Adipose tissue (tissue), 3 donors: ENCODE data around the gene CCDC34. TPM values are rescaled to one million over a fixed set of nuclear protein-coding genes. Genes with fewer than 3 reads are reported as not detected.
"Not testable (repeated sequence)": the region's sequence is repeated elsewhere in the genome, so short reads cannot be mapped to it uniquely, and the experiment has no call there.

Experiments used
- H3K27ac ChIP-seq: one replicate; pipeline ENCODE4 v1.5.1; 2013; ENCODE audit warnings: low read depth, low read length
- WGBS, 3 donors: extraction: QIAGEN DNeasy Blood & Tissue Kit; methylation state at CpG; one replicate each; pipeline ENCODE4 v1.1.7; 2013; 5-methylcytosine and 5-hydroxymethylcytosine counted together
- polyA plus RNA-seq, 3 donors: library from polyadenylated mRNA; stranded (reverse); fragments of 200-250 nt; gene quantifications; one replicate each; pipeline ENCODE4 v1.2.3, GENCODE V29; 2013
- donor health status: healthy with polysubstance abuse.
- donor health status: Bipolar disorder and iron deficiency.
- donor health status: healthy.

The CCDC34 gene
- polyA plus RNA-seq, 3 donors = 2.8 to 5.8 (median 3.6) TPM

DNA sequence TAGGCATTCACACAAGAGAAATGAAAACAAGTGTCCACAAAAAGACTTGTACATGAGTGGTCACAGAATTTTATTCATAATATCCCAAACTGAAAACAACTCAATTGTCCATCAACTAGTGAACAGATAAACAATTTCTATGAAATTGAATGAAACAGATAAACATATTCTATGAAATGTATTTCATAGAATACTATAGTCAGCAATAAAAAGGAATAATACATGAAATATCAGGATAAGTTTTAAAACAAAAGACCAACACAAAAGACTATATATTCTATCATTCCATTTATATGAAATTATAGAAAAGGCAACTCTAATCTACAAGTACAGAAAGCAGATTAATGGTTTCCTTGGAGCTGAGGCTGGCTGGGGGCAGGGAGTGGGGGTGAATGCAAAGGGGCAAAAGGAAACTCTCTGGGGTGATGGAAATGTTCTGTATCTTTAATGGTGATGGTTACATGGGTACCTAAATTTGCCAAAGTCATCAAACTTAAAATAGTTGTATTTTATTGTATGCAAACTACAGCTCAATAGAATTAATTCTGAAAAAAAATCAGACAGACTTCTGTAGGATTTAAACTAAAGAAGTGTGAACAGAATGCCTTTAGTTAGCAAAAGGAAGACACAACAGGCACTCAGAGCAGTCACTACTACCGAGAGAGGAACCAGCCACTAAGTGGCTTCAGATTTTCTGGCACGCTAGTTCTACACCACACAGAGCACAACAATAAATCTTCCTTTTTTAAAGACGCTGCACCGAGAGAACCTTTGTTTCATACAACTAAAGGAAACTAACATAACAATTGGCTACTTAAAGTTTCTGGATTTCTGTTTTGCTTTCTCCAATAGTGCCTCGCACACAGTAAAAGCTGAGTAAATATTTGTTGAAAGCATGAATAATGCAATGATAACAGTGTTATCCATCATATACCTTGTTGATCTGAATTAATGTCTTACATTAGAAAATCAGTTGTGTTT is 15.4 kb downstream of the CCDC34 start:
- no peak overlapping the region for H3K27ac ChIP-seq
- WGBS, 3 donors = 23 to 71% (median 59%) methylated on average over 5 of the region's 5 CpGs

DNA sequence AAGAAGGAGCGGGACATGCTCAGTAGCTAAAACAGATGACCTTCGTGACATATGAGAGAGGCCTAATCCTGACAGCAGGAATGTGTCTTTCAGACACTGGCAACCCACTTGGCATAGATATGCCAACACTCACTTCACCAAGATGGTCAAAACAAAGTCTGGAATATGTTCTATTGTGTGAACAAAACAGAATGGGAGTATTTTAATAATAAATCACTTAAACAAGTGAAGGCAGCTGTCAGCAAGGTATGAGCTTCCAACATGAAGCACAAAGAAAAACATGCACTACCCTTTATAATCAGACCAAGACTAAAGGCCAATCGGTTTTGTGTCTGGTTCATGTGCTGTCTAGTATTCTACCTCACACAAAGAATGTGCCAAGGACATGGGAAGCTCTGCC is 23.1 kb downstream of the CCDC34 start:
- 78 to 85% (median 84%) methylated on average over 3 of the region's 3 CpGs for WGBS, 3 donors

DNA sequence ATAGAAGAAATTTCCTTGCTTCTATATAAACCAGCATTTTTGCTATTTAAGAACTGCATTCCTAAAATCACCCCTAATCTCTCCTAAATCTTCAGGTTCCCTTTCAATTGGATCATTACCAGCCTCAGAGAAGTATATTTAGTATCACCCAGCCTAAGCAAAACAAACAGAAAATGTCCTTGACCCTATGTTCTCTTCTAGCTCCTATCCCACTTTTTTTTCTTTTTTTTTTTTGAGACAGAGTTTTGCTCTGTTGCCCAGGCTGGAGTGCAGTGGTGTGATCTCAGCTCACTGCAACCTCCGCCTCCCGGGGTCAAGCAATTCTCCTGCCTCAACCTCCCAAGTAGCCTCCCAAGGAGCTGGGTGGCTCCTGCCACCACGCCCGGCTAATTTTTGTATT is 28.3 kb downstream of the CCDC34 start:
- 96 to 98% (median 96%) methylated on average over 4 of the region's 4 CpGs for WGBS, 3 donors
- not testable (repeated sequence) for H3K27ac ChIP-seq

More for the DNA sequence above, 23.1 kb downstream of the CCDC34 start:
- no peak overlapping the region for H3K27ac ChIP-seq

DNA sequence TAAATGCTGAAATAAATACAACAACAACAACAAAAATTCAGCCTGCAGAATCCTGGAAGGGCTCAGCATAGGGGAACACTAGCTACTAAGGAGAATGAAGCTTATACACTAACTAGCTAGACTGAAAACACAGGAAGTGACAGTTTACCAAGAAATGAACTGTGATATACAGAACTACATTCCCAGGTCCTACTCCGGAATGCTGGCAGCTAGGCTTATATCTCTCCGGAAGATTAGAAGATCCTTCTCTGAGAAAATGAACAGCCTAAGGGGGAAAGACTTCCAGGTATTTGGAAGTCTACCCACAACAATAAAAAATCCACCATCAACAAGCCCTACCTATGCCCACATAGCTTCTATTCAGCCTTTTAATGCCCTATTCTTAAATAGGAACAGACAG is 31.0 kb downstream of the CCDC34 start:
- 52 to 74% (median 71%) methylated on average over 2 of the region's 2 CpGs for WGBS, 3 donors
- no peak overlapping the region for H3K27ac ChIP-seq

DNA sequence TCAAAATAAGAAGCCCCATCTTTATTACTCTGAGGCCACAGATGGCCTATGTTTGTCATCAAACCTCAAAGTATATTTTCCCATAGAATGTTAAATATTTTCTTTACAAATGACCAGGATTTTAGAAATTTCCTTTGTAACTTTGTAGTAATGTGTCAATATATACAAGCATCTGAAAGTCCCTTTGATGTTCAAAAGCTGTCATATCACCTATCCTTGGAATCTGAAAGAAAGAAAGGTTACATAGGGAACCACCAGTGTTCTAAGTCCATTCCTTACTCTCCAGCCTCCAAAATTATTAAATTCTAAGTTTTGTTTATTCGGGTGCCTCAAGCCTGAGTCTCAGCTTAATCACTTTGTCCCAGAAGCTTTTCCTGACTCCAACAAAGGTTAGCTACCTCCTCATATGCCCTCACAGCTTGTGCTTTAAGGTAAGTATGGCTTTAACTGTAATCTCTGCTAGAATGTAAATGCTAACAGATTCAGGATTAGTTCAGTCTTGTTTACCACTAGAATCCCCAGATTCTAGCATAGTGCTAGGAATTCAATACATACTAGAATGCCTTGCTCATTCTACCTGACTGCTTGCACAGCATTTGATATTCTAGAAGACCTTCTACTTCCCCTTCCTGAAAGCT is 32.3 kb downstream of the CCDC34 start:
- H3K27ac ChIP-seq = no peak overlapping the region
- 87 to 93% (median 90%) methylated on average over 1 of the region's 1 CpG for WGBS, 3 donors

DNA sequence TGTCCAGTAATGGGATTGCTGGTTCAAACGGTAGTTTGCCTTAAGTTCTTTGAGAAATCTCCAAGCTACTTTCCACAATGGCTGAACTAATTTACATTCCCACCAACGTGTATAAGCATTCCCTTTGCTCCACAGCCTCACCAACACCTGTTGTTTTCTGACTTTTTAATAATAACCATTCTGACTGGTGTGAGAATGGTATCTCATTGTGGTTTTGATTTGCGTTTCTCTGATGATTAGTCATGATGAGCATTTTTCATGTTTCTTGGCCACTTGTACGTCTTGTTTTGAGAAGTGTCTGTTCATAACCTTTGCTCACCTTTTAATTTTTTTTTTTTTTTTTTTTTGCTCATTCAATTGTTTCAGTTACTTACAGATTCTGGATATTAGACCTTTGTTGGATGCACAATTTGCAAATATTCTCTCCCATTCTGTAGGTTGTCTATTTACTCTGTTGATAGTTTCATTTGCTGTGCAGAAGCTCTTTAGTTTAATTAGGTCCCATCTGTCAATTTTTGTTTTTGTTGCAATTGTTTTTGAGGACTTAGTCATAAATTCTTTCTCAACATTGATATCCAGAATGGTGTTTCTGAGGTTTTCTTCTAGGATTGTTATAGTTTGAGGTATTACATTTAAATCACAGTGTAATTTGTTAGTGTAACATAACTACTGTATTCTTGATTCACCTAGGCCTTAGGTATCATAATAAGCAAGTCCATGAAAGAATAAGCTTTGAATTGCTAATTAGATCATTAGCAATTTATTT is 33.0 kb downstream of the CCDC34 start:
- 86 to 91% (median 90%) methylated on average over 4 of the region's 4 CpGs for WGBS, 3 donors
- no peak overlapping the region for H3K27ac ChIP-seq

DNA sequence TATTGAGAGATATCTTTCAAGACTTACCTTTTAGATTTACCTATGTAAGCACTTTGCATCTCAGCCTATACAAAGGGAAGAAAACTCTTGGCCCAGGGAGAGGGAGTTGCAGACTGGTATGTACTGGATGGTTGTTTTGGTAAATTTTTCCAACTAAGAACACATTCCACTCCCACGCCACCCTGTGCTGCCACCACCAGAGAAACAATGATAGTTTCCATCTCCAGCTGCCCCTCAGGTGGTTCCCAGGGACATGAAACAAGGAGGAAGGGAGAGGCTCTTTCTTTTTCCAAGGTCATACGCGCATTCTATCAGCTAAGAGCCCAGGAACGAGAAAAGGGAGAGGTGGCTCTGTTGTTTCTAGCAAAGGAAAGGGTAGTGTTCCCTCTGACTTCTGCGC is 34.4 kb downstream of the CCDC34 start:
- 61 to 94% (median 89%) methylated on average over 5 of the region's 5 CpGs for WGBS, 3 donors

DNA sequence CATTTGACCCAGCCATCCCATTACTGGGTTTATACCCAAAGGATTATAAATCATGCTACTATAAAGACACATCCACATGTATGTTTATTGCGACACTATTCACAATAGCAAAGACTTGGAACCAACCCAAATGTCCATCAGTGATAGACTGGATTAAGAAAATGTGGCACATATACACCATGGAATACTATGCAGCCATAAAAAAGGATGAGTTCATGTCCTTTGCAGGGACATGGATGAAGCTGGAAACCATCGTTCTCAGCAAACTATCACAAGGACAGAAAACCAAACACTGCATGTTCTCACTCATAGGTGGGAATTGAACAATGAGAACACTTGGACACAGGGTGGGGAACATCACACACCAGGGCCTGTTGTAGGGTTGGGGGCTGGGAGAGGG is 36.0 kb downstream of the CCDC34 start:
- WGBS, 3 donors = 92 to 100% (median 95%) methylated on average over 1 of the region's 2 CpGs
- H3K27ac ChIP-seq = not testable (repeated sequence)

More for the DNA sequence above, 34.4 kb downstream of the CCDC34 start:
- no peak overlapping the region for H3K27ac ChIP-seq

DNA sequence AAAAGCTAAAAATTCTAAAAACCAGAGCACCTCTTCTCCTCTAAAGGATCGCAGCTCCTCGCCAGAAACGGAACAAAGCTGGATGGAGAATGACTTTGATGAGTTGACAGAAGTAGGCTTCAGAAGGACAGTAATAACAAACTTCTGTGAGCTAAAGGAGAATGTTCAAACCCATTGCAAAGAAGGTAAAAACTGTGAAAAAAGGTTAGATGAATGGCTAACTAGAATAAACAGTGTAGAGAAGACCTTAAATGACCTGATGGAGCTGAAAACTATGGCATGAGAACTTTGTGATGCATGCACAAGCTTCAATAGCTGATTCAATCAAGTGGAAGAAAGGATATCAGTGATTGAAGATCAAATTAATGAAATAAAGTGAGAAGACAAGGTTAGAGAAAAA is 40.8 kb downstream of the CCDC34 start:
- 63 to 86% (median 76%) methylated on average over 3 of the region's 3 CpGs for WGBS, 3 donors
- H3K27ac ChIP-seq = not testable (repeated sequence)

DNA sequence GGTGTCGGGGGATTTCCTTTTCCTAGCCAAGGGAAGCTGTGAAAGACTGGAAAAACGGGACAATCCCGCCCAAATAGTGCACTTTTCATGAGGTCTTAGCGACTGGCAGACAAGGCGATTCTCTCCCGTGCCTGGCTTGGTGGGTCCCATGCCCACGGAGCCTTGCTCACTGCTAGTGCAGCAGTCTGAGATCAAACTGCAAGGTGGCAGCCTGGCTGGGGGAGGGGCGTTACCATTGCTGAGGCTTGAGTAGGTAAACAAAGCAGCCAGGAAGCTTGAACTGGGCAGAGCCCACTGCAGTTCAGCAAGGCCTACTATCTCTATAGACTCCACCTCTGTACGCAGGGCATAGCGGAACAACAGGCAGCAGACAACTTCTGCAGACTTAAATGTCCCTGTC is 41.7 kb downstream of the CCDC34 start:
- H3K27ac ChIP-seq = not testable (repeated sequence)
- WGBS, 3 donors = 84 to 95% (median 92%) methylated on average over 10 of the region's 10 CpGs

DNA sequence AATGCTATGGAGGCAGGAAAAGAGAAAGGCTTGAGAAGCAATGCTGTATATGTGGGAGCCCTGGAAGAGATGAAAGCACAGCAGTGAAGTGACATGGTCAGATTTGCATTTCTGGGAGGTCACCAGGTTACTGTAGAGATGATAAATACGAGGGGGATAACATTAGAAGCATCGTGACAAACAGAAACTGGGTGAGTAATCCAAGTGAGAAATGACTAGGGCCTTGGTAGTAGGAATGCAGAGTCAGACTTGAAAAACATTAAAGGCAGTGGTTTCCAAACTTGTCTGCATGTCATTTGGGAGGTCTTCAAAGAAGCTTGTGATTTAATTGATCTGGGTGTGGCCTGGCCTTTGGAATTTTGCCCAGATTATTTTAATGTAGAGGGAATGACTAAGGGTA is 43.9 kb downstream of the CCDC34 start:
- no peak overlapping the region for H3K27ac ChIP-seq
- 59 to 62% (median 61%) methylated on average over 2 of the region's 2 CpGs for WGBS, 3 donors

DNA sequence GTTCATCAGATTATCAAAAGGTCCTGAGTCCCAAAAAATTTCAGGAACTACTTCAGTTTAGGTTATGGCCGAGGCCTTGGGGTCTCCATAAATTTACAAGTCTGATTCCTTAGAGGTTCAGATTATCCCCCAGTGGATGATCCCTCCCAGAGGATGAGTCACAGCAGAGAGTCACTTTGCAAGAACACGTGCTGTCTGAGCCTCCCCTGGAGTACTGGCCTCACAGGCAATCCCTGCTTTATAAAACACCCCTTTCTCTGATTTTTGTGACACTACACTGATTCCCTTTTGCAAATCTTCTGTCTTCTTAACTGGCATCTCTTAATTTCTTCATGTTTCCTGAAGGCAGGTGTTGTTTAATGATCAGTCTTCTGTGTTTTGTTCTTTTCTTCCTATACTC is 45.3 kb downstream of the CCDC34 start:
- 76 to 86% (median 84%) methylated on average over 2 of the region's 2 CpGs for WGBS, 3 donors
- H3K27ac ChIP-seq = no peak overlapping the region

DNA sequence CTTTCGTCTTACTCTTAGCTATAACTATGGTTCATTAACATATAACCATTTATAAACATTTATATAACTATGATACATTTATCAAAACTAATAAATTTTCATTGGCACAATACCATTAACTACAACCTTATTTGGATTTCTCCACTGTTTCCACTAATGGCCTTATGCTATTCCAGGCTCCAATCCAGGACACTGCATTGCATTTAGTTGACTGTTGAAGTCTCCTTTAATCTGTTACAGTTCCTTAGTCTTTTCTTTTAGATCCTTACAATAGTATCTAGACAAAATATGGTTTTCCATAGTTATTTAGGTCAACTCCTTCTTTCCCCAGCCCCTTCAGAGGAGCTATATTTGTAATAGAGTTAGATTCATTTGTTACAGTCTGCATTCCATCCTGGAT is 47.2 kb downstream of the CCDC34 start:
- H3K27ac ChIP-seq = no peak overlapping the region
- WGBS, 3 donors = 88 to 100% (median 91%) methylated on average over 1 of the region's 1 CpG

DNA sequence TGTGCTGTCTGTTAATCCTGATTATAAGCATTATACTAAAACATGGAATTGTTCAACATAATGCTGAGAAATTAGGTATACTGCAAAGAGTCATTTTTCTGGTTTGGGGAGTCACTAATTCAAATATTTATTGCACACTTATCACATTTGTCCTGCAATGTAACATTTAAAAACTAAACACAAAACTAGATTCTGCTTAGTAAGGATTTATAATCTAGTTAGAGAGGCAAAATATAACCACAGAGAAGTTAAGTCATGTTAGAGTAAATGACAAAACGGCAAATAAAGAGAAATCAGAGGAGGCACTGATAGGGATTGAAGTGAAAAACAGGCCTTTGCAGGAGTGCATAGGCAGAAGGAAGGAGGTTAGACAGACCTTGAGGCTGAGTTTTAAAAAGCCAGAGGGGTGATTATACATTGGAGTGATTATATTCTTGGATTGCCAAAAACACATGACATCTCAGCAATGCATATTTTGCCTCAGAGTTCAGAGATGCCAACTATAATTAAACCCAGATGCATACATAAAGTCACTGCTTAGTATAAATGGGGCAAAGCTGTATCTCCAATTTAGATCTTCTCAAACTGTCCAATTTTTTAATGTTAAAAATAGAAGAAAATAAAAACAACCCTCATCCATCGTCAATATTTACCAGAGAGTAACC is 49.7 kb downstream of the CCDC34 start:
- H3K27ac ChIP-seq = no peak overlapping the region
- 57 to 94% (median 83%) methylated on average over 2 of the region's 2 CpGs for WGBS, 3 donors

DNA sequence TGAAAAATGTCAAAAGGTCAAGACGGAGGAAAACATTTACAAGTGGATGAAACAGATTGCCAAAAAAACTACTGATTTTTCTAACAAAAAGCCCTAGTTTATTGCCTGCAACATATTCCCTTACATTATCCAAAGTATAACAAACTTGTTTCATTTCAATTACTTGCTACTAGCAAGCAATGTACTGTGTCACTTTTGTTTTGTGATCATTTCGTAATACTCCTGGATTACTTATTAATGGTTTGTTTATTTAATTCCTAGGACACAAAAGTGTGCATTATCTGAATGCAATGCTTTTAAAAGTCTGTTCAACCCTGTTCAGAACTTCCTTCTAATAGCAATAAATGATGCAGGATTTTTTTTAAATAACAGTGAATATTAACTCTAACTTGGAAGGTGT is 50.9 kb downstream of the CCDC34 start:
- H3K27ac ChIP-seq = no peak overlapping the region
- WGBS, 3 donors = 31 to 89% (median 80%) methylated on average over 2 of the region's 2 CpGs

DNA sequence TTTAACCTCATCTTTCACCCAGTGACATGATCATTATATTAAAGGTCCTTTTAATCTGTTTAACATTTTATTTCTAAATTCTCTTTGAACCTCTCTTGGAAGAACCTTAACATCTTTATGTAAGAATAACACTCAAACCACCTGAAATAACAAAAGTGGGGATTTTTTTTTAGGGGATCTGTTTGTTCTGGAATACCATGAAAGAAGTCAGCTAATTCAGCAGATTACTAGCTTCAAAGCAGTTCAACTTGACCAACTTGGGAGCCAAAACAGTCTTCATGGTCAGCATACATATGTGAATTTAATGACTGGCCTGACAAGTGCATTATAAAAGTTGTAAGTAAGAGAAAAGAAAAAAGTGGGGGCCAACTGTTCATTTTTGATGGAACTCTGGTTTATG is 52.3 kb downstream of the CCDC34 start:
- no peak overlapping the region for H3K27ac ChIP-seq

DNA sequence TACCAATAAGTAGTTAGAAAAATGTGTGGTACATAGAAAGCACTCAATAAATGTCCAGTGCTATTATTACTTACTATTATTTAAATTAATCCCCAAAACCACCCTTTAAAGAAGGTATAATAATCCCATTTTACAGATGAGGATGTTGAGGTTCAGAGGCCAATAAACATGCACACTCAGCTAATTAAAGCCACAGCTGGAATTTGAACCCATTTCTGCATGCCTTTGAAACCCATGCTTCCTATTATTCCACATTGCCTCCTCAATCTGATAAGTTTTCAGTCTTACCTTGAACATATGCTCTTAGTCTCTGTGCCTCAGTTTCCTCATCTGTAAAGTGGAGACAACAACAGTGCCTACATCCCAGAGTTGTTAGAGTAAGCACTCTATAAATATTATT is 52.8 kb downstream of the CCDC34 start:
- H3K27ac ChIP-seq = no peak overlapping the region

DNA sequence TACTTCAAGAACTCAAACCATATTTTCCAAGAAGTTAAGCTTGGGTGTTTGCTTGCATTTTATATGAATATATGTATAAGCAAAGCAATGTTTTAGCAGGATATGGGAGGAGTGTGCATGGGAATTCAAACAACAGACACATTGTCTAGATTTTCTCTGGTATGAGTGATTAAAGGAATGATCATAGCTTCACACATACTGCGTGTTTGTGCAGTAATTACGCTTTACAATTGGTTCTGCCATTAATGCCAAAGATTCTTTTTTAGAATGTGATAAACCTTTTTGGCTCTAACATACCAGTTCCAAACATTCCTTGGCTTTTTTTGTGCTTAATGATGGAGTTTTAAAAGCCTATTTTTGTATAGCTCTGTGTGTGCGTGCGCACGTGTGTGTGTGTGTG is 54.0 kb downstream of the CCDC34 start:
- H3K27ac ChIP-seq = no peak overlapping the region
- 77 to 86% (median 81%) methylated on average over 5 of the region's 5 CpGs for WGBS, 3 donors

DNA sequence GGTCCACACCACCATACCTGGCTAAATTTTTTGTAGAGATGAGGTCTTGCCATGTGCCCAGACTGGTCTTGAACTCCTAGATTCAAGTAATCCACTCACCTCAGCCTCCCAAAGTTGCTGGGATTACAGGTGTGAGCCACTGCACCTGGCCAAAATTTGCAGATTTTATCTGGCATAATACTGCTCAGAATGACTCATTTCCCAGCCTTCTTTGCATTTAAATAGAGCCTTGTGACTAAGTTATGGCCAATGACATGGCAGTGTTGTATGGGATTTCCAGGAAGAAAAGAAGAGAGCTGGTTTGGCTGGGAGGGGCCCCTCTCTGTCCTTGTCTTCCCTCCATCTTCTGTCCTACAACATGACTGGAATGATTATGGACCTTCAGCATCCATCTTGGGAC is 55.8 kb downstream of the CCDC34 start:
- no peak overlapping the region for H3K27ac ChIP-seq
